D341Med (cell line): Measurements from ENCODE around the gene CATSPERD.

Experiments
- DNase-seq: peaks from one replicate; pipeline ENCODE4 v3.0.0; 2012; ENCODE audit warnings: low spot score

Gene CATSPERD

DNA sequence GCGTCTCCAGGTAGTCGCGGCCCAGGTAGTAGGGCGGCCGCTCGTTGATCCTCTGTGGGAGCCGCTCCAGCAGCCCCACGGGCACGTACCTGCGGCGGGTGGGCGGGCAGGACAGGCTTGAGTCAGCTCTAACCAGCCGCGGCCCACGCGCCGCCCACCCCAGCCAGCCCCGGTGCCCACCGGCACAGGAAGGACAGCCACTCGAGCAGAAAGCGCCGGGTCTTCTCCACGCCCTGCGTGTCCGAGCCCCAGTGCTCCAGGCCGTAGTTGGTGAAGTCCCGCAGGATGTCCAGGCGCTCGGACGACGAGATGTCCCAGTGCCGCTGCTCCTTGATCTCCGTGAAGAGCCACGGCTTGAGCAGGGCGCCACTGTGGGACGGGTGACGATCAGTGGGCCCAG lies 65.0 kb downstream of the CATSPERD start:
- DNase-seq, result no peak

DNA sequence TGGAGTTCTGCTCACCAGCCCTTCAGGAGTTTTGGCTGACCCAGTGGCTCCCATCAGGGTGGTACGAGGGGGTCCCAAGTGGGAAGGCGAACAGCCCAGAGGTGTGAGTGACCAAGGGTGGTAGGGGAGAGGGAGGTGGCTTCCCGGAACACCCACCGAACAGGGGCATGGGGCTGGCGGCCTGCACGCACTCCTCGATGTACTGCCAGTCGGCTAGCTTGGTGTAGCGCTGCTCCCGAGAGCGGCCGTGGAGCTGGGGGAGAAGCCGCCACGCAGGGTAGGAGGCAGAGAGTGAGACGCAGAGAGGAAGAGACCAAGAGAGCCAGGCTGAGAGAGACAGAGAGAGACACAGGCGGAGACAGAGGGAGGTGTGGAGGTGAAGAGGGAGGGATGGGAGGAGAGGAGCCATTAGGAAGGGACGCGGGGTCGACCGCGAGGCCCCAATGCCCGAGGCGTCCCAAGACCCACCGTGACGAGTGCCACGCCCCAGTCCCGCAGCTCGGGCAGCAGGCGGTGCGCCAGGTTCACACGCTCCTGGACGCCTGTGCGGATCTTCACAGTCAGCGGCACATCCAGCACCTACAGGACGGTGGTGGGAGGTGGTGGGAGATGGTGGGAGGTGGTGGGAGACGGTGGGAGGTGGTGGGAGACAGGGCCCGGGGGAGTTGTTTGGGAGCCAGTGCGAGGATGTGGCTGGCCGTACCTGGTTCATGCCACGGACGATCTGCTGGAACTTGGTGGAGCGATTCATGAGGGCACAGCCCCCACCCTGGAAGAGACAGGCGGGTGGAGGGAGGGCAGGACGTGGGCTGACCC lies 66.4 kb downstream of the CATSPERD start:
- no peak for DNase-seq

DNA sequence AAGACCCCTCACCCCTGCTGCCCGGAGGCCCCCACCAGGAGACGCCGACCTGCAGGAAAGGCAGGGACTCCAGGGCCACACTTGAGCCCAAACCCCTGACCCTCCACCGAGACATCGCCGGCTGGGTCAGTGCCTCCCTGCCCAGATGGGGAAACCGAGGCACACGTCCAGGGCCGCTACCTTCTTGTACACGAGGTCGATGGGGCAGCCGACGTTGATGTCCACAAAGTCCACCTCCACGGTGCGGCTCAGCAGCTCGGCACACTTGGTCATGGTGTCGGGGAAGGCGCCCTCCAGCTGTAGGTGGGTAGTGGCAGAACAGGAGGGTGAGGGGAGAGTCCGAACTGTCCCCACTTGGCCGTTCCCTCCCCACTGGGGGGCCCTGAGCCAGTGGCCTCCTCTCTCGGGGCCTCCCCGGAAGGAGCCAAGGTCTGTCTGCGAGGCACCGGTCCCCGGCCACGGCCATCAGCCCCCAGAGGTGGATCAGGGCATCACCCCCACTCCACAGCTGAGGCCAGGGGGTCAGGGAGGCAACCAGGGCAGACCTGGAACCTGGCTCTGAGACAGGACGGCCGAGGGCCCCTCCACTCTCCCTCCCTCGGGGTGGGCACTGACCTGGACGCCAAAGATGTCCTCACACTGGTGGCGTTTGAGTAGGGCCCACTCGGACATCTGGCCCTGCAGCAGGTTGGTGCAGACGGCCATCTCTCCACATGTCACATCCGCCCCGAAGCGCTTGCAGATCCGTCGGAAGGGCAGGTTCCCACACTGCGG lies 67.2 kb downstream of the CATSPERD start:
- no peak for DNase-seq

DNA sequence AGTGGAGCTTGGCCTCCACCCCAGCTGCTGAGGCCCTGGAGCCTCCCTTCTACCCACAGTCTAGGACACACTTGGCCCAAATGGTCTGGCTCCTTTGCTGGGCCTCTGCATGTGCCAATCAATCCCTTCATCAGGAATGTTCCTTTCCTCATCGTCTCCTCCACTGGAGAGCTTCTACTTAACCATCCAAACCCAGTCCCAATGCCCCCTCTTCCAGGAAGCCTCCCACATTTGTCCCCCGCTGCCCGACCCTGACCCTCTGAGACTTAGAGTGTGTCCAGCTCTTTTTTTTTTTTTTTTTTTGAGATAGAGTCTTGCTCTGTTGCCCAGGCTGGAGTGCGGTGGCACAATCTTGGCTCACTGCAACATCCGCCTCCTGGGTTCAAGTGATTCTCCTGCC lies 68.0 kb downstream of the CATSPERD start:
- DNase-seq, result no peak

DNA sequence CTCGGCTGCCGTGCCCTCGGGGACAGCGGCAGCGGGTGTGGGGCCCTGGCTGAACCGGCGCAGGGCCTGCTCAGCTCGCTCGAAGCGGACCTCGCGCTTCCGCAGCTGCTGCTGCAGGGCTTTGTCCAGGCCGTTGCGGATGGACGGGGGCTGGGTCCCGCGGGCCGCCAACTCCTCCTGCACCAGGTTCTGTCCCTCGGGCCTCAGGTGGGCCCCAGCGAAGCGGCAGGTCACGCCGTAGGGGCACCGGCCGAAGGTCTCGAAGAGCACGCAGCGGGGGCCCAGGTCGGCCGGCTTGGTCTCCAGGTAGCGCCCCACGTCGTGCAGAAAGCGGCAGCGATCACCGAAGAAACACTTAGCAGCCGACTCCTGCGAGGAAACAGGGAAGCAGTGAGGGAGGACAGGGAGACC lies 68.9 kb downstream of the CATSPERD start:
- no peak for DNase-seq

DNA sequence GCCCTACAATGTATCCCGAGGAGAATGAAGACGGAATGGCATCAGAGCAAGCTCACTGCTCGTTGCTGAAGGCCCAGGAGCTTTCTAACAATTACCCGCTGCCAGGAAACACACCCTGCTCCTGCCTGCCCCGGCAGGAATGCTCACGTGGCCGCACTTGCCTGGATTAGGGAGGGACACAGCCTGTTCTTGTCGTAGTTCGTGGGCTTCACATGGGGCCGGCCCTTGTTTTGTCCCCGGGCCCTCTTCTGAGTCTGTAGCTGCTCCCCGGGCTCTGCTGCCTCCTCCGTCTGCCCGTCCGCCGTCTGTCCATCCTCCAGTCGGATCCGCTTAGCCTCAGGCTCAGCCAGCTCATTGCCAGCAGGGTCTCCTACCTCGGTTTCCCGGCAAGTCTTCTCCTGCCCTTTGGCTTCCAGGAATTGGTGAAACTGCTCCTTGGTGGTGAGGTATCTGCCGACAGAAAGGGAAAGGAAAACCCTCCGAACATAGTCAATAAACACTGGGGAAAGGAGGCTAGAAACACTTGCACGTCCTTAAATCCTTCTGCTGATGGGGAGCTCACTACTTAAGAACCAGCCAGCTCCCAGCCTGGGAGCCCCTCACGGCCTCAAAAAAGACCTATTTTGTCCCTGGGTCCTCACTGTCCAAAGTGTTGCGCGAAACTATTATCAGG lies 69.6 kb downstream of the CATSPERD start:
- DNase-seq, result no peak

DNA sequence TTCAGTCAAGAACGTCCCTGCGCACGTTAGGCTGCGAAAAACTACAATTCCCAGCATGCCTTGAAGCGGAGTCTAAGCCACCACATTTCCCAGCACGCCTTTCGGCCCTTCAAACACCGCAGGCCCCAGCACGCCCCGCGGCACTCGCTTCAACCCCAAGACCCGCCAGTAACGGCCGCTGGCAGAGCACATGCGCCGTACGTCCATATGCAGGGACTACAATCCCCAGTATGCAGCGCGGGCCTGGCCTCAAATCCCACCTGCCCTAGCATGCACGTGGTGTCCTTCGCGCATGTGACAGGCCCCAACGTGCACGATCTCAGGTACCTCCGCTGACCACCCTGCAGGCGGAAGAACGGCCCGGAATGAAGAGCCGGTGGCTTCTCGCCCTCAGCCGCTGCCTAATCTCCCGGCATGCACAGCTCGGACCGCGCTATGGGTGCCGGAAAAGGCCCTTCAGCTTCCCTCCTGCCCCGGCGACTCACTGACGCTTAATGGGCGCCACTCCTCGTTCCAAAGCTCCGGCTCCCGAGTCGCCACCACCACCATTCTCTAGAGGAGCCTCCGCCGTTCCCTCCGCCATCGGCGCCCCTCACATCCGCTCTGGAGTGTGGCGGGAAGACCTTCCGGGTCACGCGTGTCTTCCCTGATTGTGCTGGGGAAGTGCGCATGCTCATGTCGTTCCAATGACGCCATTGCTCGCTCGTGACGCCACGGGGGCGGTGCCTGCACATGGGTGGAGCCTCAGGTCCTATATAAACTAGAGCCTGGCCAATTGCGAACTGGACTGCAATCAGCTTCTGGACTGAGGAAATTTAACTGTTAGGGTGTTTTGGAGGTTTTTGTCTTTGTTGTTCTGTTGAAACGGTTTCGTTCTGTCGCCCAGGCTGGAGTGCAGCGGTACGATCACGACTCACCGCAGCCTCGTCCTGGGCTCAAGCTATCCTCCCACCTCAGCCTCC lies 70.4 kb downstream of the CATSPERD start, which contains the start of gene DUS3L:
DUS3L (minus strand) TSS at position 605 of the 962 bp plus-strand sequence; CDS start at position 583, 22 bp downstream.
- peak; percentile 97 for DNase-seq

DNA sequence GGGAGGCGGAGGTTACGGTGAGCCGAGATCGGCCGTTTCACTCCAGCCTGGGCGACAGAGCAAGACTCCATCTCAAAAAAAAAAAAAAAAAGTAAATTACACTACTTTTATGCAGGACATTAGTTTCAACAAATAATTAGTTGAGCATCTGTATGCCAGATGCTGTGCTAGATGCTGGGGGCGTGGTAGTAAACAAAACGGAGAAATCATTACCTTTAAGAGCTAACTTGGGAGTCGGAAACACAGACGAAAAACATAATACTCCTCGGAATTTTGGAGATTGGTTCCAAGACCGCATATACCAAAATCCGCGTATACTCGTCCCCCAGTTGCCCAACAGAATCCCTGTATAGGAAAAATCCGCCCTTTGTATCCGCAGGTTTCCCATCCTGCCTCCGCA lies 71.8 kb downstream of the CATSPERD start:
- DNase-seq, result no peak

DNA sequence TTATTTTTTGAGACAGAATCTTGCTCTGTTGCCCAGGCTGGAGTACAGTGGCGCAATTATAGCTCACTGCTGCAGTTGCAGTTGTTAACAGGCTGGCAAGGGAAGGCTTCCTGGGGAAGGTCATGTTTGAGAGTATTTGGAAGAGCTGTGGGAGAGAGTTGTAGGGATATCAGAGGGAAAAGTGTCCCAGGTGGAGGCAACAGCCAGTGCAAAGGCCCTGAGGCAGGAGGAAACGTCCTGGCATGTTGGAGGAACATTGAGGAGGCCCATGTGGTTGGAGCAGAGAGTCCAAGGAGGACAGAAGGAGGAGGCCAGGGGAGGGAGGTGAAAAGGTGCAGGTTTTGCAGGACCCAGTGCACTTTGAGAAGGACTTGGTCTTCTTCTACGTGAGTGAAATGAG lies 72.8 kb downstream of the CATSPERD start:
- DNase-seq, result no peak

DNA sequence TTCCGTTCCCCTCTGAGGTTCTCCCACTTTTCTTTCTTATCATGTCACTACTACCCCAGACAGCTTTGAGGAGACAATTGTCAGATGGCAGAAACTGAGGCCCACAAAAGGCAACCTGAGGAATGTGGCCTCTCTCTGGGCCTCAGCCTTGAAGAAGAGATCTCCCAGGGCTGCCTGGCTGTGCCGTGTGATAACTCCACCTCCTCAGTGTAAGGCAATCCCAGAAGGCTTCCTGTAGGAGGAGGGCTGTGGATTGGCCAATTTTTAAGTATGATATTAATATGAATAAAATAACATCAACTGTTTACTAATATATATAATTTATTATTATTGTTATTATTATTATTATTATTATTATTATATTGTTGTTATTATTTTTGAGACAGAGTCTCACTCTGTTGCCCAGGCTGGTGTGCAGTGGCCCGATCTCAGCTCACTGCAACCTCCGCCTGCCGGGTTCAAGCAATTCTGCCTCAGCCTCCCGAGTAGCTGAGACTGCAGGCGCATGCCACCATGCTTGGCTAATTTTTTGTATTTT lies 75.0 kb downstream of the CATSPERD start:
- no peak for DNase-seq

DNA sequence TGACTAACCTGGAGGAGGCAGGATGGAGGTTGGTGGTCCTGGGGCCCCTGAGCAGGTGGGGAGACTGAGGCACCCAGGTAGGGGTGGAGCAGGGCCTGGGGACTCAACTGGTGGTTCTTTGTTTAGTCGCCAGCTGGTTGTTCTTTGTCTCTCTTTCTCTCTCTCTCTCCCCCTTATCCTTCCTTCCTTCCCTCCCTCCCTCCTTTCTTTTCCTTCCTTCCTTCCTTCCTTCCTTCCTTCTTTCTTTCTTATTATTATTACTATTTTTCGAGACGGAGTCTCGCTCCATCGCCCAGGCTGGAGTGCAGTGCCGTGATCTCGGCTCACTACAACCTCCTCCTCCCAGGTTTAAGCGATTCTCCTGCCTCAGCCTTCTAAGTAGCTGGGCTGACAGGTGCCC lies 77.8 kb downstream of the CATSPERD start:
- no peak for DNase-seq

DNA sequence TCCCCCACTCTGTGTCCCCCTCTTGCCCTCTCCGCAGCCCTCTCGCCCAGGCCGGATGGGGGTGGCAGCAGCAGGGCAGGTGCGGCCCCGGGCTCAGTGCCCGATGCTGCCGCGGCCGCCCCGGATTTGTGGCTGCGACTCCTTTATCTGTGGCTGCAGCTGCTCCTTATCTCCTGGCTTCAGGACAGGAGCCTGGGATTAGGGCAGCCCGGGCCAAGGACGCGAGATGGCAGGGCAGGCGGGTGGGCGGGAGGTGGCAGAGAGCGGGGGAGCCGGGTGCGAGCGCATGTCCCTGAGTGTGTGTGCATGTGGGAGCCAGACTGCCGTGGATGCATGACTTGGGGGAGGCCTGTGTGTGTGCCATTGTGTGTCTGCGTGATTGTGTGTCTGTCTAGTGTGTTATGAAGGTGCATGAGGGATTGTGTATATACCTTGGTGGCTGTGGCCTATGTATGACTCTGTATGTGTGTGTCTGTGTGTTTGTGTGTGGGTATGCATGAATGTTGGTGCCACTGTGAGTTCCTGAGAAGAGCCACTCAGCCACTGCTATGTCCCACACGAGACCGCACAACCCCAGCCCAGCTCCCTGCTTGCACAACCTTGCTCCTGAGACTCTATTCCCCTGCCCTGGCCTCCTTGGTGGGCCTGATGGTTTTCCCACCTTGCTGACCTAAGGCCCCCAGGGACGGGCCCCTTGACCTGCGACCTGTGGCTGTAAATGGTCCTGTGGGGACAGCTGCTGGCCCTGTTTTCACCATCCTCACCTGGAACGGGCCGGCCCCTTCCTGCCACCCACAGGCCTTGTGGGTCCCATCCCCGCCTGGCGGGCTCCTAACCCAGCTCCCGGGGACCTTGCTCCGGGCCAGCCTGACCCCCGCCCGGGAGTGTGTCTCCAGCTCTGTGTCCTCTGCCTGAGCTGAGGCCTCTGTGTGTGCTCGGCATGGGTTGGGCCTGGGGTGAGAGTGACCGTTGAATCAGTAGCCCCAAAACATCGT lies 79.1 kb downstream of the CATSPERD start:
- DNase-seq, result peak; percentile 72

DNA sequence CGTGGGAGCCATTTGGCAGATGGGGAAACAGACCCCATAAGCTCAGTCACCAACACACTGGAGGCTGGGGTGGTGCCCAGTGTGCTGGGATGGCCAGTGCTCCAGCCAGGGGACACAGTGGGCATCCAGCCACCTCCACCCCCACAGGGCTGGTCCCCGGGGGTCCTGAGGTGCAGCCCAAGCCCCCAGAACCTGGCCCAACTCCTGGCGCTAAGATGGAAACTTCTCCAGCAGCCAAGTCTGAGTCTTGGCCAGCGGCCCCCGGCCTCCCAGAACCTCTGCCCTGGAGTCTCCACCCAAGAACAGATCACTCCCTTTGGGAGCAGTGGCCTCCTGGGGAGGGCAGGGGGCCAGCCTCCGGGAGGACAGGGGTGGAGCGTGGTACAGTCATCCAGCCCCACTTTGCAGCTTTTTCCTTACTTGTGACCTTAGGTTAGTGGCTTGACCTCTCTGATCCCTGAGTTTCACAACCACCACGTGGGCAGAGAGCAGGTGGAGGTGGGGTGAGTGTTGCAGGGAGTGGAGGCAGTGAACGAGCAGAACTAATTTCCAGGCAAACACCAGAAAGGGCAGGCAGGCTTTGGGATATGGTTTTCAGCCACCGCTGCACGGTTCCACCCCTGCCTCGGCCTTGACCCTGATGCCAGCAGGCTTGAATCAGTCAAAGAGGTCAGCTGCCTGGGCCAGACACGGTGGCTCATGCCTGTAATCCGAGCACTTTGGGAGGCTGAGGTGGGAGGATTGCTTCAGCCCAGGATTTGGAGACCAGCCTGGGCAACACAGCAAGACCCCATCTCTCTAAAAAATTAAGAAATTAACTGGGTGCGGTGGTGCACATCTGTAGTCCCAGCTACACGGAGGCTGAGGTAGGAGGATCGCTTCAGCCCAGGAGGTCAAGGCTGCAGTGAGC lies 80.2 kb downstream of the CATSPERD start:
- DNase-seq, result no peak

DNA sequence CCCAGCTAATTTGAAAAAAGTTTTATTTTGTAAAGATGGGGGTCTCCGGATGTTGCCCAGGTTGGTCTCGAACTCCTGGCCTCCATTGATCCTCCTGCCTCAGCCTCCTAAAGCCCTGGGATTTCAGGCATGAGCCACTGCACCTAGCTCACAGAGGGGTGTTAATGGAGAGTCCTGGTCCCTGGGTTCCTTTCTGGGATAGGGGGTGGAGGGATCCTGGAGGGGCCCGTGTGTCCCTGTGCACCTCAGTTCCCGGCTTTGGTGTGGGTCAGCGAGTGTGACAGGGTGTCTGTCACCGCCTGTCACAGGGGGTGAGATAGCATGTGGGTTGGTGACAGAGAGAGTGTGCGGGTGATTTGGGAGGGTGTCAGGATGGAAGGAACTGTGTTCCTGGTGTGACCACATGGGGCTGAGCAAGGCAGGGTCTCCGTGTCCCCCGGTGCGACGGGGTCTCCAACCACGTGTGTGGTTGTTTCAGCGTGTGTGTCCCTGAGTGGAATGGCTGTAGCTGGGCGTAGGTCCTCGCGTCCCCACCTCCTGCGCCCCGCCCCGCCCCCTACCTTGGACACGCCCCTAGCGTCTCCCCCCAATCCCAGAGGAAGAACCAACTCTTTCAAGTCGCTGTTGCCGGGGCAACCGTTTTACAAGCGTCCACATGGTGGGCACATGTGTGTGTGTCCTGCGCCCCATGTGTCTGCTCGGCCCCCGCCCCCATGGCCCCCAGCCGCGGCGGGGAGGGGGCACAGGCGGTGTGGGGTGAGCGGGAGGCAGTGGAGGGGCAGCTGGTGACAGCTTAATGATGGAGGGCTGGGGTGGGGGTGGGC lies 81.6 kb downstream of the CATSPERD start:
- DNase-seq, result peak; percentile 64

DNA sequence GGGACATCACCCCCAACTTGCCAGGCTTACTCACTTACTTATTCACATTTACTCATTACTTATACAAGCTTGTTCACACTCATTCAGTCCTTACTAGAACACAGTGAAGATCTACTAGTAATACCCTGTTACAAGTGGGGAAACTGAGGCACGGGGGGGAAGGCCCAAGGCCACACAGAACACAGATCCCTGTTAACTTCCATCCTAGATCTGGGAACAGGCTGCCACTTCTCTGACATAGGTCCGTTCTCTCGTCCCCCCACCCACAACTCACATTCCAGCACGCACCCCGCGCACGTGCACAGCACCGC lies 83.0 kb downstream of the CATSPERD start:
- no peak for DNase-seq

DNA sequence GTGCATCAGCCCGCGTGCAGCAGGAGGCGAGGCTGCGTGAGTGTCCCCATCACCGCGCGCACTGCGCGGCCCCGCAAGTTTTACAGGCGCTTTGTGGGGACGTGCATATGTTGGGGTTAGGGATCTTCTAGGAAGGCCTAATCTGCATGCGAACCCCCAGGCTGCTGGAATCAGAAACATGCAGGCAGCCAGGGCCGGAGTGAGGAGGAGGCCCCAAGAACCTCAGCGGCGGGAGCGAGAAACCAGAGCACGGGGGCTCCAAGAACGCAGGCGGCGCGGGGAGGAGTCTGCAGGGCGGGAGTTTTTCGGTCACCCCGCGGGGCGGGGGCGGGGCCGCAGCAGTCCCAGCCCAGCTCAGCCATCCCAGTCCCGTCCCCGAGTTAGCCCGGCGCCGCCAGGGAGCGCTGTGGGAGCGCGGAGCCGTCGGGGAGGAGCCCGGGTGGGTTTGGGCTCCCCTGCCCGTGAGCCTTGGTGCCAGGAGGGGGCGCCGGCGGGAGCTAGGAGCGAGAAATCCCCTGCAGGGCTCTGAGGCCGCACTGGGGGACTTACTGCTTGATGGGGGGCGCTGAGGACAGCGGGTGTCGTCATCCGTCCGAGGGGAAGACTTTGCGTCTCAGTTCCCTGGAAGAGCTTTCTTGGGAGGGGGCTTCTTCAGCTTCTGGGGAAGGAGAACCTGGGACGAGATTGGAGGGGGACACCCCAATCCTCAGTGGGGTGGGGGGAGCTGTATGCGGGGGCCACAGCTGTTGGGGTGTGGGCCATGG lies 83.5 kb downstream of the CATSPERD start:
- DNase-seq, result peak; percentile 96
